T-helper 2 cell treated with Interferon-gamma antibody and Interleukin-4, amounts not matched to agents 5 μg/mL and 100 μg/mL, for 36 hours (primary cell): ENCODE data around the gene TMEM255B.

ENCODE experiments used
- DNase-seq: peaks from one replicate; pipeline ENCODE4 v3.0.0; 2021; ENCODE audit warnings: low spot score
- H3K27ac Mint-ChIP-seq: one replicate; pipeline ENCODE4 v1.8.0; 2021; ENCODE audit warnings: mild to moderate bottlenecking, mixed read lengths
- H3K27me3 Mint-ChIP-seq: one replicate; pipeline ENCODE4 v1.8.0; 2021; ENCODE audit warnings: low read depth, mixed read lengths
- H3K36me3 Mint-ChIP-seq: one replicate; pipeline ENCODE4 v1.8.0; 2021; ENCODE audit warnings: low read depth, mixed read lengths
- H3K4me1 Mint-ChIP-seq: one replicate; pipeline ENCODE4 v1.8.0; 2021; ENCODE audit warnings: low read depth, mixed read lengths
- H3K4me3 Mint-ChIP-seq: one replicate; pipeline ENCODE4 v1.8.0; 2022; ENCODE audit warnings: mild to moderate bottlenecking, moderate library complexity, mixed read lengths
- H3K9me3 Mint-ChIP-seq: one replicate; pipeline ENCODE4 v1.8.0; 2021; ENCODE audit warnings: mixed read lengths

Gene TMEM255B

DNA sequence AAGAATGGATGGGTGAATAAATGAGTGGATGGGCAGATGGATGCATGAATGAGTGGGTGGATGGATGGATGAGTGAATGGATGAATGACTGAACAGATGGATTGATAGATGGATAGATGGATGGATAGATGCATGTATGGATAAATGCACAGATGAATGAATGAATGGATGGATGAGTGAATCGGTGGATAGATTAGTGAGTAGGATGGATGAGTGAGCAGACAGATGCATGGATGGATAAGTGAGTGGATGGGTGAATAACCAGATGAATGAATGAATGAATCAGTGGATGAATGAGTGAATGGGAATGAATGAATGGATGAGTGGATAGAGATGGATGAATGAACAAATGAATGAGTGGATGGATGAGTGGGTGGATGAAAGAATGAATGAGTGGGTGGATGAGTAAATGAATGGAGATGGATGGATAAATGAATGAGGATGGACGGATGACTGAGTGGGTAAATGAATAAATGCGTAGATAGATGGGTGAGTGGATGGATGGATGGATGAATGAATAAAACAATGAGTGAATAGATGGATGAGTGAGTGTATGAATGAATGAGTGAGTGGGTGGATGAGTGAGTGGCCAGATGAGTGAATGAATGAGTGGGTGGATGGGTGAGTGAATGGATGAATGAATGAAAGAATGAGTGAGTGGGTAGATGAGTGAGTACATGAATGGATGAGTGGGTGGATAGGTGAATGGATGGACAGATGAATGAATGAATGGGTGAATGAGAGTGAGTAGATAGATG, 91.9 kb downstream of the TMEM255B start:
- H3K9me3 Mint-ChIP-seq: no peaks in the 10 kb centered on the region
- H3K27ac Mint-ChIP-seq: no peak overlapping the region
- H3K4me1 Mint-ChIP-seq: peaks cover 12% of the 10 kb centered on the region
- H3K4me3 Mint-ChIP-seq: no peak overlapping the region
- peaks cover 8% of the 10 kb centered on the region for H3K27me3 Mint-ChIP-seq
- no peaks in the 10 kb centered on the region for H3K36me3 Mint-ChIP-seq
- no peak for DNase-seq

DNA sequence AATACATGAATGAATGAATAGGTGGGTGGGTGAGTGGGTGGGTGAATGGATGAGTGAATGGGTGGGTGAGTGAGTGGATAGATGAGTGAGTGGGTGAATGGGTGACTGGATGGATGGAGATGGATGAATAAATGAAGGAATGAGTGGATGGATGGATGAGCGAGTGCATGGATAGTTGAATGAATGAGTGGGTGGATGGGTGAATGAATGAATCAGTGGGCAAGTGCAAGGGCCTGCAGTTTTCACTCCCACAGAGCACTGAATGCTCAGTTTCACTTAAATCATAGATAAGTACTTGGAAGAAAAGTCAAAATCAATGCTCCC, 92.4 kb downstream of the TMEM255B start:
- DNase-seq: no peak
- no peaks in the 10 kb centered on the region for H3K9me3 Mint-ChIP-seq
- H3K4me3 Mint-ChIP-seq: no peak overlapping the region
- no peaks in the 10 kb centered on the region for H3K36me3 Mint-ChIP-seq
- H3K27ac Mint-ChIP-seq: no peak overlapping the region
- H3K4me1 Mint-ChIP-seq: peaks cover 8% of the 10 kb centered on the region
- H3K27me3 Mint-ChIP-seq: peaks cover 8% of the 10 kb centered on the region

DNA sequence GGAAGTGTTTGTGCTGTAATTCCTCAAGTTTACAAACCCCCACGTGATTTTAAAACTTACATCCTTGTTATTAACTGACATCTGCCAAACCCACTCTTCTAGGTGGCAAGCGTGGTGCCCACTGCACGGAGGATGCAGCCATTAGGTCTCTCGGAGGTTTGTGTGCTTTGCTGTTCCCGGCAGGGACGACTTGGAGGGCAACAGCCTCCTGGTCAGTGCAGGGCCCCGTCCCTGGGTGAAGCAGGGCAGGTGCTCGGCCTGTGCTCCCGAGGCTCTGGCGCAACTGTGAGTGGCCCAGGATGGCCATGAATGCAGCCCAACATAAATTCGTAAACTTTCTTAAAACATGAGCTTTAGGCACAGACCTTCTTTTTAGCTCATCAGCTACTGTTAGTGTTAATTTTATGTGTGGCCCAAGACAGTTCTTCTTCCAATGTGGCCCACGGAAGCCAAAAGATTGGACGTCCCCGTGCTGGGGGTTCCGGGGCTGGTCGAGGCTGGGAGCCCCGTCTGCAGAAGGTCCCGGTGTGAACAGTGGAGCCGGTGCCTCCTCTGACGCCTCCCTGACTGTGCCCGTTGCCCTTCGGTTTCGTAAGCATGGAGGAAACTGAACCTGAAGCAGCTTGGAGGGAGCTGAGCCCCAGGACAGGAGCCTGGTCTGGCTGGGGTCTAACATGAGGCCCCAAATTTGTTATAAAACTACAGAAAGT, 93.0 kb downstream of the TMEM255B start:
- Mint-ChIP-seq H3K4me1 (peaks cover 4% of the 10 kb centered on the region), H3K27ac (no peak overlapping the region), H3K36me3 (no peaks in the 10 kb centered on the region), H3K4me3 (no peak overlapping the region), H3K27me3 (peaks cover 8% of the 10 kb centered on the region), H3K9me3 (no peaks in the 10 kb centered on the region)
- no peak for DNase-seq

DNA sequence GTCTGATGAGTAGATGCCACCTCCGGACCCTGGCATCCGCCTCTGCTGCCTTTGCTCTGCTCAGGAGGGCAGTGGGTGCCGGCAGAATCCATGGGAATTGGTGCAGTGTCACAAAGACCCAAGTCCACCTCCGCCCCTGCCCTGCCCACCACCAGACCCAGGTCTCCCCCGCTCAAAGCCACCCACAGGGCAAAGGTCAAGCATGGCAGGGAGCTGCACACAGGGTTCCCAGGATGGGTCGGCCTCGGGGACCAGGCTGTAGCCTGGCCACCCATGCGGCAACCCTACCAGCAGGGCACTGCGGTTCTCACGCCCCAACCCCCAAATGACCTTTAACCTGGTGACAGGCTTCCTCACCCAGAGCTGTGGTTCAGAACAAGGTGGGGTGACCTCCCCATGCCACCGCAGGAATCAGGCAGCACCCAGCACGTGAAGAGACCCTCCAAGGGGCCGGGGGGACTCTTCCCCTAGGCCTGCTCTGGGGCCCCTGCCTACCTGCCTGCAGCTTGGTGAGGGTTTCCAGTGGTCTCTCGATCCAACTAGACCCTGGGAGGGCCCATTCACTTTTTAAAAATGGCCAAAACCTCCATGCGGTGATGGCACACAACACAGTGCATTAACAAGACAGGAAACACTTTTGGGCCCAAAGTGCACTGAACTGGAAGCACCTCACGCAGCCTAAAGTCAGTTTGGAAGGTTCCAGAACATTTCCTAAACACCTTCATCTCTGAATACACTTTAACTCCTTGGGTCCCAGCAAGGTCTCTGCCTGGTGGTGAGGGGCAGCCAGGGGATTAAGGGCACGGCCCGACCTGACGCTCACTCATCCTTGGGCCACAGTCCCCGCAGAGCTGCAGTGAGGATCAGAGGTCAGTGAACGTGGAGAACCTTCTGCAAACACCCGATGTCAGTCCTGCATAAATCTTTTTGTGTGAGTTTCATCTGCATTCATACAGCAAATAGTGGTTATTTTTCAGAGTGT, 93.8 kb downstream of the TMEM255B start:
- H3K4me1 Mint-ChIP-seq: peaks cover 4% of the 10 kb centered on the region
- DNase-seq: no peak
- no peaks in the 10 kb centered on the region for H3K9me3 Mint-ChIP-seq
- H3K27me3 Mint-ChIP-seq: peaks cover 6% of the 10 kb centered on the region
- no peak overlapping the region for H3K4me3 Mint-ChIP-seq
- H3K27ac Mint-ChIP-seq: no peak overlapping the region
- H3K36me3 Mint-ChIP-seq: no peaks in the 10 kb centered on the region

DNA sequence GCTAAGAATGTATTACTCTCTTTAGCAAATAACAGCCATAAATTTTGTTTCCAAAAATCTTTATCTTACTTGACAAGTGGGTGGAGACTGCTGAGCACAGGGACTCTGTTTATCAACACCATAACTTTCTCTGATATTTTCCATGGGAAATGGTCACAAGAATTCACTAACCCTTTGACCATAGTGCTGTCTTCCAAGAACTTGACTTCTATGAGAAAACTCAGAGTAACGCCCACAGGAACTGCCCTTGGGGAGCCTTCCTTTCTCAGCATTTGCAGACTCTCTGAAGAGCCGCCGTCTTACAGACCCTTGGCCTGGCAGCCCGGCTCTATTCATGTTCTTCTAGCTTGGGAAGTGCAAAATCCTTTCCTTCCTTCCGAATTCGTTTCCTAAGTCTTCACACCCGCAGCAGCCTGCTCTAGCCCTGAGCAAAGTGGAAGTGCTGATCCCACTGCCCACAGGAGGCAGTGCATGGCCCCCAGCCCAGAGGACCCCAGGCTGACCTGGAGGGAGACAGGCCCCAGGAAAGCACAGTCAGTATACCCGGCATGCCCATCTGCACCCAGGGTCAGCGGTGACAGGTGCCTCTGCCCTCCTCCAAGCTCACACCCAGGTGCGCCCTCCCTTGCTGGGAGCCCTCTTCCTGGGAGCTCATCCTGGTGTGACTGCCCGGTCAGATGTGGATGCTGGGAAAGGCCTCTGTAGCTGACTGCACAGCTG, 94.7 kb downstream of the TMEM255B start:
- Mint-ChIP-seq H3K4me3 (no peak overlapping the region), H3K36me3 (no peaks in the 10 kb centered on the region), H3K4me1 (peaks cover 4% of the 10 kb centered on the region), H3K9me3 (peaks cover 6% of the 10 kb centered on the region), H3K27me3 (peaks cover 6% of the 10 kb centered on the region), H3K27ac (no peak overlapping the region)
- no peak for DNase-seq

DNA sequence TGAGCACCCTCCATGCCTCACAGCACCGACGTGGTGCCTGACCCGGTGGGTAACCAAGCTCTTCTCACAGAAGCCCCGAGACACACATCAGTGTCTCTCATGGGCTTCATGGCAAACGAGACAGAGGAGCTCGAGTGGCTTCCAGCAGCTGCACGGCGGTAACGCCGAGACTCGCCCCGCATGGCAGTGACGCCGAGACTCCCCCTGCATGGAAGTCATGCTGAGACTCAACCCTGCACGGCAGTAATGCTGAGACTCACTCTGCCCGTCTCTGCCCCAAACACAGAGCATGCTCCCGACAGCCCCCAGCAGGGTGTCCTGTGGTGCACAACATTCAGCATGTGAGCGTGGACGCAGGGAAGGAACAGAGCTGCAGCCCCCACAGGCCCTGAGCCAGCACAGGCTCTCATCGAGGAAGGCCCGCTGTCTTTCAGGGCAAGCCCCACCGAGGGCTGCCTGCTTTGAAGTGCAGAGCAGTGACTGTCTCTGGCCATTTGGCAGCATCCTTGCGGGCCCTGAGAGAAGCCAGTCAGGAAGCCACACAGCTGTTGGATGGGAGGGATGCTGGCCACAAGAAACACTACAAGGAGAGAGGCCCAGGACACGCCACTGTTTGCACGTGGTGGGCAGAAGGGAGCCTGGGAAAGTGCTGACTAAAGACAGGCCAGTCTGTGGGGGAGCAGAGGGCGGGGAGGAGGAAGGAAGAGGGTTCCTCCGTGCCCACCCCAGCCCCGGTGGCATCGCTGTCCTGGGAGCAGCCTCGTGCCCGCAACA, 95.4 kb downstream of the TMEM255B start:
- no peak overlapping the region for H3K27ac Mint-ChIP-seq
- peaks cover 13% of the 10 kb centered on the region for H3K9me3 Mint-ChIP-seq
- H3K4me3 Mint-ChIP-seq: no peak overlapping the region
- H3K36me3 Mint-ChIP-seq: no peaks in the 10 kb centered on the region
- H3K27me3 Mint-ChIP-seq: peaks cover 6% of the 10 kb centered on the region
- H3K4me1 Mint-ChIP-seq: peaks cover 4% of the 10 kb centered on the region
- DNase-seq: no peak

DNA sequence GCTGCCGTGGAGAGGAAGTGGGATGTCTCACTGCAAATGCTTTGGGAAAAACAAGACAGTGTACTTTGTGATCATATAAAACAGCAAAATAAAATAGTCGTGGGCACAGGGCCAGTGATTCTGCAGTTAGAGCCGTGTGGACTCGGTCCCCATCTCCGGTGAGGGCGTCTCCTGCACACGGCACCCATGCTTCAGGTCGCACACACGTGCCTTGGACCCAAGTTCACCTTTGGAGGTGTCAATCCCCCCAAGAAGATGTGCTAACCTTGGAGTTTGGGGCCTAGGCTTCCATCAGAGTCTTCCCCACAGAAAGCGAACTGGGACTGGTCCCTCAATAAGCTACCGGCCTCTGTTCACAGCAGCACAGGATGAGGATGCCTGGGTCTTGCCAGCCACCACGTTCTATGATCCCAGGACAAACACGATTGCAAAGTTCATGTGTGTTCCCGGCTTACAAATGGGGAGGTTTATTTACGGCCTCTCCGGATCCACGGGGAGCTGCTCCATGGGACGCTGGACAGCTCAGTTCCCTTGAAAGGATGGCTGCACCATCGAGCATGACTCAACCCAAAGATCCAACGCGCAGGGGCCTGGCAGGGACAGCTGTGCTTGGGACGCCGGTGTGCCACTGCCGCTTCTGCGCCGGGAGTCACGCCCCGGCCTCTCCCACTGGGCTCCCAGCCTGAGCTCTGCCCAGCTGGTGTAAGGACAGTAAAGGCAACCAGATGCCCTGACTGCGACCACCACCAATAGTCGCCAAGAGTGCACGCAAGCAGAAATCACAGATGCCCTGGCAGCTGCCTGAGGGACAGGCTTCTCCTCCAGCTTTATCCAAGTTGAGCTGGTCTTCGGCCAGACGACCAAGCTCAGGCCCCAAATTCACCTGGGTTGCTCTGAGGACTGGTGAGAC, 96.2 kb downstream of the TMEM255B start:
- Mint-ChIP-seq H3K36me3 (no peaks in the 10 kb centered on the region), H3K9me3 (peaks cover 15% of the 10 kb centered on the region), H3K4me3 (no peak overlapping the region), H3K27ac (no peak overlapping the region), H3K4me1 (peaks cover 4% of the 10 kb centered on the region), H3K27me3 (peaks cover 6% of the 10 kb centered on the region)
- DNase-seq: no peak

DNA sequence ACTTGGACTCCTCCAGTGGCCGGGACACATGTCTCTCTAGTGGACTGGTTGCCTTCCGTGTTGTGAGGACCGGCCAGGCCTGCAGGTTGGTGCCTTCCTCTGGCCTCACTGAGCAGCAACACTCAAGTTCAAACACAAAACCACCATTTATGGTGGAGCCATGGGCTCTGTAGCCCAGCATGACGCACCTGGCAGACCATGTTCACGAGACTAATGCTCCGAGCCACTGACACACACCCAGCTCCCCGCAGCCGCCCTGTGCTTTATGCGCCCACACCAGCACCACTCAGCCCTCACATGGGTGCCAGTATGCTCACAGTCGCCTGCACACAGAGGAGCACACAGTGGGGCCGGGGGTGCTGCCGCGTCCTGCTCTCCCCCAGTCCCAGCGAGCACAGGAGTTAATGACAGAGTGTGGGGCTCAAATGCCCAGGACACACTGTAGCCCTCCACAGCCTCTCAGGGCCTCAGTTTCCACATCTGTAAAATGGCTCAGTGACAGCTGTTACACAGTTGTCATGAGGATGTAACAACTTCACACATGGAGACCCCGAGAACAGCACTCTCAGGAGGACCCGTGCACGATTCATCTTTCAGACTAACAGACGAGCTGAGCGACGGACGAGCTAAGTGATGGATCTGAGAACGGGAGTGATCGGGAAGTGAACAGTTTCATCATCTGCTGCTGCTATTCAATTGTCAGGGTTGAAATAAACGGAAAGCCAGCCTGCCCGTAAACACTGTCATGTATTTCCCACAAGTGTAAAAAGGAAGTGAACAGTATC, 97.1 kb downstream of the TMEM255B start:
- Mint-ChIP-seq H3K9me3 (peaks cover 15% of the 10 kb centered on the region), H3K36me3 (no peaks in the 10 kb centered on the region)
- DNase-seq: no peak

DNA sequence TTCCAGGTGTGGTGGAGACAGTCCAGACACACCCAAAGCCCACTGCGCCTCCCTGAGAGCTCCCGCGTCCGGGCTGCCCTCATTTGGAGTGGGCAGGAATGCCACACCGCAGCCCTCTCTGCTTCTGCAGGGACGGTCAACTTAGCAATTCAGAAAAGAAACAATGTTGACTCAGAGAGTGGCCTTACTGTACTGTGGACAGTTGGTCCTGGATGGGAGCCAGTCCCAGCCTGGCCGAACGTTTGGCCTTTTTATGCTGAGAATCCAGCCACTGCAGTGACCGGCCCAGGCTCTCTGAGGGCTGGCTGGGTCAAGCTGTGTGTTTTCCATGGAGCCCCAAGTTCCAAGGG, 97.7 kb downstream of the TMEM255B start:
- H3K36me3 Mint-ChIP-seq: no peaks in the 10 kb centered on the region
- H3K4me1 Mint-ChIP-seq: peaks cover 4% of the 10 kb centered on the region
- no peak overlapping the region for H3K4me3 Mint-ChIP-seq
- peaks cover 16% of the 10 kb centered on the region for H3K27me3 Mint-ChIP-seq
- H3K9me3 Mint-ChIP-seq: peaks cover 15% of the 10 kb centered on the region
- no peak for DNase-seq
- H3K27ac Mint-ChIP-seq: no peak overlapping the region

More for the DNA sequence above, 97.1 kb downstream of the TMEM255B start:
- Mint-ChIP-seq H3K4me1 (peaks cover 4% of the 10 kb centered on the region), H3K27me3 (peaks cover 10% of the 10 kb centered on the region), H3K27ac (no peak overlapping the region), H3K4me3 (no peak overlapping the region)

DNA sequence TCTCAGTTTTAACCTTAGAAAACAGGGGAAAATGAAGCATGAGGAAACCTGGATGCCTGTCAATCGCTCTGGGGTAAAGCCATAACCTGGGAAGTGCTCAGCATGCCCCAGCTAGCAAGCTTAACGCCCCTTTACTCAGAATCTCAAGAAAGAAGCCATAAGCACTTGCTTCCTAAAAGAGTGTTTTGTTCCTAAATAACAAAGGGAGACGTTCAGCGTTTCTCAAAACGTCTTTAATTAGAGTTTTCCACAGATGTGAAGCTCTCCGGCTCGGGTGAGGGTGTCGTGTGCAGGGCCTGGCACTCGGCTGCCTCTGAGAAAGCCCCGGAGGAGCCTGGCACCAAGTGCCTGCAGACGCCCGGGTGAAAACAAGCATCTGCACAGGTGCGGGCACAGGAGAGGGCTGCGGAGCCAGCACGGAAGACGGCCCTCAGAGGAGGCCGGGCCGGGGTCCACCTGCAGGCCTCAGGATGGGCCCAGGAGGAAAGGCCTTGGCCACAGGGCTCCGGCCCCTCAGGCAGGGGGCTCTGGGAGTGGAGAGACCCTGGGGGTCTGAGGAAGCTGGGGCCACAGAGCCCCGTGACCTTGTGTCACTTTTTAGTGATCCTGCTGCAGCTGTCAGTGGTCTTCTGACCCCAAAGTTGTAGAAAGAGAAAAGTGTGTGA, 98.6 kb downstream of the TMEM255B start:
- Mint-ChIP-seq H3K4me1 (peaks cover 6% of the 10 kb centered on the region), H3K27ac (no peak overlapping the region), H3K36me3 (no peaks in the 10 kb centered on the region), H3K9me3 (peaks cover 15% of the 10 kb centered on the region), H3K27me3 (peaks cover 22% of the 10 kb centered on the region), H3K4me3 (no peak overlapping the region)
- no peak for DNase-seq

DNA sequence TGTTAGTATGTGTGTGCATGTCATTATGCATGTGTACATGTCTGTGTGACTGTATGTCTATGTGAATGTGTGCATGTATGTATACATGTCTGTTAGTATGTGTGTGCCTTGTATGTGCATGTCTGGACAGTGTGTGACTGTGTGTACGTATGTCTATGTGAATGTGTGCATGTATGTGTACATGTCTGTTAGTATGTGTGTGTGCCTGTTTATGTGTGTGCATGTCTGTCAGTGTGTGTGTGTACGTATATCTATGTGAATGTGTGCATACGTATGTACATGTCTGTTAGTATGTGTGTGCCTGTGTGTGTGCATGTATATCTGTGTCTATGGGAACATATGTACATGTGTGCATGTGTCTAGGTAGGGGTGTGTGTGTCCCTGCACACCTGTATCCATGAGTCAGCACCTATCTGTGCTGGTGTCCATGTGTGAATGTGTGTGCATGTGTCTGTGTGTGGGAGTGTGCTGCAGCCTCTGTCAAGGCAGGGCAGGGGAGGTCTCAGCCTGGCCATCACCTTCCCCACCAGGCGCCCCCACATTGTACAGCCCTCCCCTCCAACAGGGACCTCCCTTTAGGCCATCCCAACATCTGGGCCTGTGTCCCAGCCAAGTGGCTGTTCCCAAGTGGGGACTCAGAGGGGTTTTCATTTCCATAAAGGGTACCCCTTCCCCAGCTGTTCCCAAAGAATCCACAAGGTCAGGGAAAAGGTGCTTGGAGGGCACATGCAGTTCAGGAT, 100.5 kb downstream of the TMEM255B start:
- Mint-ChIP-seq H3K4me1 (peaks cover 10% of the 10 kb centered on the region), H3K27me3 (peaks cover 24% of the 10 kb centered on the region), H3K4me3 (no peak overlapping the region), H3K27ac (no peak overlapping the region), H3K9me3 (peaks cover 15% of the 10 kb centered on the region), H3K36me3 (no peaks in the 10 kb centered on the region)
- DNase-seq: no peak
